ENCODE data around the gene ZNF780B. TPM values are rescaled to one million over a fixed set of nuclear protein-coding genes. Genes with fewer than 3 reads are reported as not detected.

The ZNF780B gene
- total RNA-seq, 4 donors from 2014 or later, result 2.5 to 5.3 (median 4.3) TPM

DNA sequence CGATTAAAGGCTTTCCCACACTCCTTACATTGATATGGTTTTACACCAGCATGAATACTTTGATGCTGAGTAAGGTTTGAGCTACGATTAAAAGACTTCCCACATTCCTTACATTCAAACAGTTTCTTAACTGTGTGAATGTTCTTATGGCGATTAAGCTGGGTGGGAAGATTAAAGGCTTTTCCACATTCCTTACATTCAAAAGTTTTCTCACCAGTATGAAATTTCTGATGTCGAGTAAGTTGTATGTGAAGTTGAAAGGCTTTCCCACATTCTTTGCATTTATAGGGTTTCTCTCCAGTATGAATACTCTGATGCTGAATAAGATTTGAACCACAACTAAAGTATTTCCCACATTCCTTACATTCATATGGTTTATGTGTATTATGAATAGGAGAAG is 20.0 kb downstream of the ZNF780B start:
- peaks cover 12 to 58% (median 22%) of the 10 kb centered on the region in 3 donors for H3K9me3 ChIP-seq
- peaks cover 2 to 24% of the 10 kb centered on the region in 2 donors for H3K36me3 ChIP-seq
- ATAC-seq (no peak), DNase-seq (no peak)
- in situ Hi-C loops (cut with MboI; ENCODE audit: low sequenced_read_pairs in 4 of 4) (no loop called here), intact Hi-C loops (cut with DNase I; ENCODE audit: low total_unique reads) (no loop called here)
- no peaks in the 10 kb centered on the region for H3K4me1 ChIP-seq
- no peaks in the 10 kb centered on the region for H3K27me3 ChIP-seq
- no peak overlapping the region for H3K4me3 ChIP-seq
- H3K27ac ChIP-seq, result no peak overlapping the region
- no peak for TF ChIP-seq POLR2A (IDR thresholded peaks at IDR 0.05)
- TF ChIP-seq, protein P1, sequence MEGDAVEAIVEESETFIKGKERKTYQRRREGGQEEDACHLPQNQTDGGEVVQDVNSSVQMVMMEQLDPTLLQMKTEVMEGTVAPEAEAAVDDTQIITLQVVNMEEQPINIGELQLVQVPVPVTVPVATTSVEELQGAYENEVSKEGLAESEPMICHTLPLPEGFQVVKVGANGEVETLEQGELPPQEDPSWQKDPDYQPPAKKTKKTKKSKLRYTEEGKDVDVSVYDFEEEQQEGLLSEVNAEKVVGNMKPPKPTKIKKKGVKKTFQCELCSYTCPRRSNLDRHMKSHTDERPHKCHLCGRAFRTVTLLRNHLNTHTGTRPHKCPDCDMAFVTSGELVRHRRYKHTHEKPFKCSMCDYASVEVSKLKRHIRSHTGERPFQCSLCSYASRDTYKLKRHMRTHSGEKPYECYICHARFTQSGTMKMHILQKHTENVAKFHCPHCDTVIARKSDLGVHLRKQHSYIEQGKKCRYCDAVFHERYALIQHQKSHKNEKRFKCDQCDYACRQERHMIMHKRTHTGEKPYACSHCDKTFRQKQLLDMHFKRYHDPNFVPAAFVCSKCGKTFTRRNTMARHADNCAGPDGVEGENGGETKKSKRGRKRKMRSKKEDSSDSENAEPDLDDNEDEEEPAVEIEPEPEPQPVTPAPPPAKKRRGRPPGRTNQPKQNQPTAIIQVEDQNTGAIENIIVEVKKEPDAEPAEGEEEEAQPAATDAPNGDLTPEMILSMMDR (IDR thresholded peaks at IDR 0.05 in 4 of 5, conservative IDR thresholded peaks at IDR 0.05 in 1 of 5), result no peak

DNA sequence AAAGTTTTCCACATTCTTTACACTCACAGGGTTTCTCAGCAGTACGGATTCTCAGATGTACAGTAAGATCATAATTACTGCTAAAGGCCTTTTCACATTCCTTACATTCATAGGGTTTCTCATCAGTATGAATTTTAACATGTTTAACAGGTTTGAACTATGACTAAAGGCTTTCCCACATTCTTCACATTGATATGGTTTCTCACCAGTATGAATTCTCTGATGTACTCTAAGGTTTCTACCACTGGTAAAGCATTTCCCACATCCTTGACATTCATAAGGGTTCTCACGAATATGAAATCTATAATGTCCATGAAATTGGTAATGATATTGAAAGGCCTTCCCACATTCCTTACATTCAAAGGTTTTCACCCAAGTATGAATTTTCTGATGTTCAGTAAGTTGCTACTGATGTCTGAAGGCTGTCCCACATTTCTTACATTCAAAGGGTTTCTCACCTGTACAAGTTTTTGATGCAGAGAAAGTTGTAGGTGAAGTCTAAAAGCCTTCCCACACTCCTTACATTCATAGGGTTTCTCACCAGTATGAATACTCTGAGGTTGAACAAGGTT is 22.0 kb downstream of the ZNF780B start:
- H3K9me3 ChIP-seq, result peaks cover 12 to 72% (median 22%) of the 10 kb centered on the region in 3 donors
- H3K27ac ChIP-seq, result no peak overlapping the region
- DNase-seq (no peak), ATAC-seq (no peak)
- H3K27me3 ChIP-seq, result no peaks in the 10 kb centered on the region
- TF ChIP-seq POLR2A (IDR thresholded peaks at IDR 0.05), result no peak
- TF ChIP-seq, protein P1 (IDR thresholded peaks at IDR 0.05 in 4 of 5, conservative IDR thresholded peaks at IDR 0.05 in 1 of 5), result no peak
- in situ Hi-C loops (cut with MboI; ENCODE audit: low sequenced_read_pairs in 4 of 4), result no loop called here
- H3K36me3 ChIP-seq, result peaks cover 2 to 24% of the 10 kb centered on the region in 2 donors
- intact Hi-C loops (cut with DNase I; ENCODE audit: low total_unique reads), result no loop called here
- H3K4me1 ChIP-seq, result no peaks in the 10 kb centered on the region
- no peak overlapping the region for H3K4me3 ChIP-seq

DNA sequence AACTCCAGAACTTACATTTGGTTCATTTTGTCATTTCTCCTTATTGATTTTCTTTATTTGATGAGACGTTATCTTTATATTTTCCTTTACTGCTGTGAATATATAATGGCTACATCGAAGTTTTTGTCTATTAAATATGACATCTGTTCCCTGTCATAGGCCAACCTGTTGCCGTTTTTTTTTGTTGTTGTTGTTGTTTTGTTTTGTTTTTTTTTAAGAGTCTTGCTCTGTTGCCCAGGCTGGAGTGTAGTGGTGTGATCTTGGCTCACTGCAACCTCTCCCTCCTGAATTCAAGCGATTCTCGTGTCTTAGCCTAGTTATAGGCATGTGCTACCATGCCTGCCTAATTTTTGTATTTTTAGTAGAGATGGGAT is 29.4 kb downstream of the ZNF780B start:
- Histone ChIP-seq H3K9me3 (peaks cover 0 to 44% (median 8%) of the 10 kb centered on the region in 3 donors), H3K36me3 (no peaks in the 10 kb centered on the region), H3K27ac (no peak overlapping the region), H3K4me1 (no peaks in the 10 kb centered on the region), H3K27me3 (no peaks in the 10 kb centered on the region), H3K4me3 (no peak overlapping the region)
- no peak for ATAC-seq
- no peak for DNase-seq
- TF ChIP-seq POLR2A (IDR thresholded peaks at IDR 0.05), result no peak
- TF ChIP-seq, protein P1 (IDR thresholded peaks at IDR 0.05 in 4 of 5, conservative IDR thresholded peaks at IDR 0.05 in 1 of 5), result no peak
- in situ Hi-C loops (cut with MboI; ENCODE audit: low sequenced_read_pairs in 4 of 4), result no loop called here
- intact Hi-C loops (cut with DNase I; ENCODE audit: low total_unique reads), result no loop called here

DNA sequence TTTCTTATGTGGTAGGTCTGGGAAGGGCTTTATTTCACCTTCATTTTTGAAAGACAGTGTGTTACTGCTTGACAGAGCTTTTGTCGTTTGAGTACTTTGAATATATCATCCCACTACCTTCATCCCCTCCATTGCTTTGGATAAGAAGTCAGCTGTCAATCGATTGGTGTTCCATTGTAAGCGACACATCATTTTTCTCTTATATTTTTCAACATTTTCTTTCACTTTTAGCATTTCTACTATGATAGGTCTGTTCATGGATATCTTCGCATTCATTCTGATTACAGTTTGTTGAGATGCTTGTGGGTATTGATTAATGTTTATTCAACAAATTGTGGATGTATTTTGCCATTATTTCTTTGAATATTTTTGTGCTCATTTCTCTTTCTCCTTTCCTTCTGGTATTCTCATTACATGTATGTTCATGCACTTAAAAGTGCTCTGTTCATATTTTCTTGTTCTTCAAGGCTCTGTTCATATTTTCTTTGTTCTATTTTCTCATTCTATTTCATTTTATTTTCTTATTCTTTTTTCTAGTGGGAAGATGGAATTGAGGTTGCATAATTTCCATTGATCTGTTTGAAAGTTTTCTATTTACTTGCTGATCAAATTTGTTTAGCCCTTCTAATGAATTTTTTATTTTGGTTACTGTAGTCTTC is 30.0 kb downstream of the ZNF780B start:
- Histone ChIP-seq H3K27me3 (no peaks in the 10 kb centered on the region), H3K36me3 (no peaks in the 10 kb centered on the region), H3K4me3 (no peak overlapping the region), H3K4me1 (no peaks in the 10 kb centered on the region), H3K27ac (no peak overlapping the region), H3K9me3 (peaks cover 0 to 39% (median 4%) of the 10 kb centered on the region in 3 donors)
- in situ Hi-C loops (cut with MboI; ENCODE audit: low sequenced_read_pairs in 4 of 4) (no loop called here), intact Hi-C loops (cut with DNase I; ENCODE audit: low total_unique reads) (no loop called here)
- TF ChIP-seq, protein P1 (IDR thresholded peaks at IDR 0.05 in 4 of 5, conservative IDR thresholded peaks at IDR 0.05 in 1 of 5), result no peak
- no peak for TF ChIP-seq POLR2A (IDR thresholded peaks at IDR 0.05)
- ATAC-seq (no peak), DNase-seq (no peak)
